ENCODE measurements around the gene PIGM. TPM values are rescaled to one million over a fixed set of nuclear protein-coding genes. Genes with fewer than 3 reads are reported as not detected.
A peak's percentile ranks its signal among the peaks of the same experiment; 100 is the strongest.

PIGM gene
- total RNA-seq, 2 donors from 2014 or later: 4.6 to 5.2 TPM

GRCh38 chr1:159980786-159981185 is 51.0 kb downstream of the PIGM start:
- H3K4me1 ChIP-seq (ENCODE audit: control insufficient read depth, insufficient read depth, low read length): no peaks in the 10 kb centered on the region
- Mint-ChIP-seq H3K4me3 (no peak overlapping the region), H3K4me1 (peaks cover 4% of the 10 kb centered on the region), H3K27me3 (ENCODE audit: insufficient read depth) (peaks cover 35% of the 10 kb centered on the region), H3K27ac (no peak overlapping the region), H3K36me3 (ENCODE audit: low read depth) (no peaks in the 10 kb centered on the region), H3K9me3 (no peaks in the 10 kb centered on the region)
- no peak overlapping the region for H3K27ac ChIP-seq (ENCODE audit: low read depth, low read length)
- H3K4me3 ChIP-seq (ENCODE audit: low read length): no peak overlapping the region
- no peaks in the 10 kb centered on the region for H3K36me3 ChIP-seq (ENCODE audit: control insufficient read depth, insufficient read depth, low read length)
- no peak for TF ChIP-seq CTCF (conservative IDR thresholded peaks at IDR 0.05)
- WGBS, 2 experiments (ENCODE audit: insufficient coverage in 1 of 2, insufficient read length in 1 of 2): 96 to 97% methylated on average over 6 to 7 of the region's 7 CpGs
- no peak overlapping the region for H3K9ac ChIP-seq (ENCODE audit: extremely low read depth, low read length, poor library complexity, severe bottlenecking)
- H3K9me3 ChIP-seq (ENCODE audit: control insufficient read depth, low read length): no peaks in the 10 kb centered on the region
- peaks cover 35% of the 10 kb centered on the region for H3K27me3 ChIP-seq (ENCODE audit: control insufficient read depth, insufficient read depth, low read length, poor library complexity, severe bottlenecking)
- DNase-seq: peak; percentile 7

GRCh38 chr1:159980076-159980475 is 51.7 kb downstream of the PIGM start:
- no peak overlapping the region for H3K27ac Mint-ChIP-seq
- peaks cover 35% of the 10 kb centered on the region for H3K27me3 ChIP-seq (ENCODE audit: control insufficient read depth, insufficient read depth, low read length, poor library complexity, severe bottlenecking)
- peaks cover 4% of the 10 kb centered on the region for H3K4me1 Mint-ChIP-seq
- H3K9me3 ChIP-seq (ENCODE audit: control insufficient read depth, low read length): no peaks in the 10 kb centered on the region
- H3K4me1 ChIP-seq (ENCODE audit: control insufficient read depth, insufficient read depth, low read length): no peaks in the 10 kb centered on the region
- peaks cover 32% of the 10 kb centered on the region for H3K27me3 Mint-ChIP-seq (ENCODE audit: insufficient read depth)
- H3K9me3 Mint-ChIP-seq: no peaks in the 10 kb centered on the region
- no peak overlapping the region for H3K27ac ChIP-seq (ENCODE audit: low read depth, low read length)
- no peak overlapping the region for H3K4me3 Mint-ChIP-seq
- WGBS, 2 experiments (ENCODE audit: insufficient coverage in 1 of 2, insufficient read length in 1 of 2): 72 to 100% methylated on average over 4 to 6 of the region's 6 CpGs
- DNase-seq: peak; percentile 18
- no peaks in the 10 kb centered on the region for H3K36me3 ChIP-seq (ENCODE audit: control insufficient read depth, insufficient read depth, low read length)
- TF ChIP-seq CTCF (conservative IDR thresholded peaks at IDR 0.05): no peak
- H3K36me3 Mint-ChIP-seq (ENCODE audit: low read depth): no peaks in the 10 kb centered on the region
- H3K4me3 ChIP-seq (ENCODE audit: low read length): no peak overlapping the region
- no peak overlapping the region for H3K9ac ChIP-seq (ENCODE audit: extremely low read depth, low read length, poor library complexity, severe bottlenecking)

- Histone ChIP-seq H3K27ac (ENCODE audit: low read depth, low read length) (no peak overlapping the region), H3K9me3 (ENCODE audit: control insufficient read depth, low read length) (no peaks in the 10 kb centered on the region), H3K27me3 (ENCODE audit: control insufficient read depth, insufficient read depth, low read length, poor library complexity, severe bottlenecking) (peaks cover 40% of the 10 kb centered on the region), H3K36me3 (ENCODE audit: control insufficient read depth, insufficient read depth, low read length) (no peaks in the 10 kb centered on the region), H3K4me3 (ENCODE audit: low read length) (no peak overlapping the region), H3K9ac (ENCODE audit: extremely low read depth, low read length, poor library complexity, severe bottlenecking) (no peak overlapping the region), H3K4me1 (ENCODE audit: control insufficient read depth, insufficient read depth, low read length) (no peaks in the 10 kb centered on the region)
- no peak for DNase-seq
- H3K27me3 Mint-ChIP-seq (ENCODE audit: insufficient read depth): peaks cover 32% of the 10 kb centered on the region
- no peak overlapping the region for H3K27ac Mint-ChIP-seq
- no peaks in the 10 kb centered on the region for H3K9me3 Mint-ChIP-seq
- peaks cover 4% of the 10 kb centered on the region for H3K4me1 Mint-ChIP-seq
- no peaks in the 10 kb centered on the region for H3K36me3 Mint-ChIP-seq (ENCODE audit: low read depth)
- TF ChIP-seq CTCF (conservative IDR thresholded peaks at IDR 0.05): no peak
- 86 to 100% methylated on average over 1 to 3 of the region's 3 CpGs for WGBS, 2 experiments (ENCODE audit: insufficient coverage in 1 of 2, insufficient read length in 1 of 2)
- no peak overlapping the region for H3K4me3 Mint-ChIP-seq
Measured at GRCh38 chr1:159979257-159979656, 52.5 kb downstream of the PIGM start.

Data from endodermal cell (in vitro differentiated cells).